Neural crest cell (in vitro differentiated cells): Measurements from ENCODE around the gene GDF7. TPM values are rescaled to one million over a fixed set of nuclear protein-coding genes. Genes with fewer than 3 reads are reported as not detected.

ENCODE experiments used
- DNase-seq: peaks from one replicate; pipeline ENCODE4 v3.0.0; 2021; ENCODE audit warnings: low read depth, mixed read lengths, low spot score
- H3K27ac Mint-ChIP-seq: one replicate; pipeline ENCODE4 v1.8.0; 2021; ENCODE audit warnings: mild to moderate bottlenecking, mixed read lengths; ENCODE audit not compliant: unreplicated experiment
- H3K27me3 Mint-ChIP-seq: 2 replicates; pipeline ENCODE4 v1.8.0; 2021; ENCODE audit warnings: low read depth, mild to moderate bottlenecking, mixed read lengths
- H3K36me3 Mint-ChIP-seq: 2 replicates; pipeline ENCODE4 v1.8.0; 2021; ENCODE audit warnings: low read depth, mild to moderate bottlenecking, mixed read lengths
- H3K4me1 Mint-ChIP-seq: 2 replicates; pipeline ENCODE4 v1.8.0; 2021; ENCODE audit warnings: mixed read lengths
- H3K4me3 Mint-ChIP-seq: one replicate; pipeline ENCODE4 v1.8.0; 2021; ENCODE audit warnings: mild to moderate bottlenecking, mixed read lengths
- H3K9me3 Mint-ChIP-seq: 2 replicates; pipeline ENCODE4 v1.8.0; 2021; ENCODE audit warnings: mixed read lengths
- CTCF ChIP-seq: fragments of 200-600 bp; sonication (generic); conservative IDR thresholded peaks from 2 replicates; pipeline ENCODE4 v1.5.0; 2021; ENCODE audit warnings: antibody characterized with exemption, mild to moderate bottlenecking
- total RNA-seq: library from RNA; stranded (reverse); gene quantifications from 2 replicates; pipeline ENCODE4 v1.2.1, GENCODE V29; 2021

Gene GDF7
- total RNA-seq, 1 donor from 2014 or later, result 0.40 TPM

- Mint-ChIP-seq H3K27ac (peak overlapping the region; percentile 57), H3K4me1 (peaks cover 3% of the 10 kb centered on the region), H3K36me3 (peaks cover 7% of the 10 kb centered on the region), H3K9me3 (no peaks in the 10 kb centered on the region), H3K4me3 (no peak overlapping the region), H3K27me3 (peaks cover 42% of the 10 kb centered on the region)
- no peak for DNase-seq
- TF ChIP-seq CTCF, result peak; percentile 21
These were observed 10.5 kb downstream of the GDF7 start for GRCh38 chr2:20677301-20678085.

DNA sequence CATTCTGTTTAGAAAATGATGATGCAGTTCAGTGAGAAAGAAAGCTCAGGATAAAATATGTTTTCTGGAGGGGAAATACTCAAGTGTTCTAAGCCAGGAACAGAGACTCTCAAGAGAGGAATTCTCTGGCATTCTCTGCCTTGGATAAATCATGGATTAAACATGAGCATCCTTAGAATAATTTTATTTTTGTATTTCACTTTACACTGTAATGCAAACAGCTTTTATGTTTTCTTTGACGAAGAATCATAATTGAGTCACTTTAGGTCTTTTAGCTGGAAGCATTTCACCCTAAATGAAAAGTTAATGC is 11.1 kb downstream of the GDF7 start:
- peaks cover 3% of the 10 kb centered on the region for H3K4me1 Mint-ChIP-seq

DNA sequence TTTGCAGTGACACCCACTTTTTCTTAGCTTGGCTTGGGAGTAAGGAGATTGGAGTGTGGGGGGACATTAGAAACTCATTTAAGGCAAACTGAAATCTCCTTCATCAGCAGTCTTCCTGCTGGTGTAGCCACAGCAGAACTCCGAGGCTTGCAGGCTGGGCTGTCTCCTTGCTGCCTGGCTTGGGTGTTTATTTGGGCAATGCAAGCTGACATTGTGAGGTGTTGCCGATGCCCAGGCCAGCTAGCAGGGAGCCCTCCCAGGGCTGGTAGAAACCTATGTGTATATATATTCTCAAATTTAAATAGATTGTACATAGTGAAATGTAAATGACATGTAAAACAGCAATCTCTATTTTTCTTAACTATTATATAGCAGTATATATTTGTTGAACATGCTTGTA is 11.8 kb downstream of the GDF7 start:
- H3K4me1 Mint-ChIP-seq, result peaks cover 3% of the 10 kb centered on the region
- DNase-seq, result no peak
- H3K27me3 Mint-ChIP-seq, result peaks cover 29% of the 10 kb centered on the region
- H3K9me3 Mint-ChIP-seq, result no peaks in the 10 kb centered on the region
- TF ChIP-seq CTCF, result no peak
- no peak overlapping the region for H3K4me3 Mint-ChIP-seq
- peaks cover 14% of the 10 kb centered on the region for H3K36me3 Mint-ChIP-seq
- no peak overlapping the region for H3K27ac Mint-ChIP-seq

More for the DNA sequence above, 11.1 kb downstream of the GDF7 start:
- no peaks in the 10 kb centered on the region for H3K9me3 Mint-ChIP-seq
- no peak for TF ChIP-seq CTCF
- H3K27me3 Mint-ChIP-seq, result peaks cover 36% of the 10 kb centered on the region
- DNase-seq, result no peak
- peak overlapping the region; percentile 57 for H3K27ac Mint-ChIP-seq
- H3K4me3 Mint-ChIP-seq, result no peak overlapping the region
- peaks cover 10% of the 10 kb centered on the region for H3K36me3 Mint-ChIP-seq

GRCh38 chr2:20680744-20681375 is 13.9 kb downstream of the GDF7 start:
- no peaks in the 10 kb centered on the region for H3K9me3 Mint-ChIP-seq
- H3K4me3 Mint-ChIP-seq, result no peak overlapping the region
- peaks cover 9% of the 10 kb centered on the region for H3K27me3 Mint-ChIP-seq
- no peak for TF ChIP-seq CTCF
- H3K27ac Mint-ChIP-seq, result no peak overlapping the region
- DNase-seq, result no peak
- peaks cover 20% of the 10 kb centered on the region for H3K36me3 Mint-ChIP-seq
- H3K4me1 Mint-ChIP-seq, result no peaks in the 10 kb centered on the region

- no peaks in the 10 kb centered on the region for H3K27me3 Mint-ChIP-seq
- no peaks in the 10 kb centered on the region for H3K9me3 Mint-ChIP-seq
- peak; percentile 58 for TF ChIP-seq CTCF
- DNase-seq, result no peak
- H3K4me1 Mint-ChIP-seq, result no peaks in the 10 kb centered on the region
- H3K4me3 Mint-ChIP-seq, result no peak overlapping the region
- no peak overlapping the region for H3K27ac Mint-ChIP-seq
- H3K36me3 Mint-ChIP-seq, result peaks cover 28% of the 10 kb centered on the region
These were observed 15.4 kb downstream of the GDF7 start for GRCh38 chr2:20682167-20682920.
